ENCODE data around the gene KRT76.
"Not testable (repeated sequence)": the region's sequence is repeated elsewhere in the genome, so short reads cannot be mapped to it uniquely, and the experiment has no call there.

KRT76 gene

DNA sequence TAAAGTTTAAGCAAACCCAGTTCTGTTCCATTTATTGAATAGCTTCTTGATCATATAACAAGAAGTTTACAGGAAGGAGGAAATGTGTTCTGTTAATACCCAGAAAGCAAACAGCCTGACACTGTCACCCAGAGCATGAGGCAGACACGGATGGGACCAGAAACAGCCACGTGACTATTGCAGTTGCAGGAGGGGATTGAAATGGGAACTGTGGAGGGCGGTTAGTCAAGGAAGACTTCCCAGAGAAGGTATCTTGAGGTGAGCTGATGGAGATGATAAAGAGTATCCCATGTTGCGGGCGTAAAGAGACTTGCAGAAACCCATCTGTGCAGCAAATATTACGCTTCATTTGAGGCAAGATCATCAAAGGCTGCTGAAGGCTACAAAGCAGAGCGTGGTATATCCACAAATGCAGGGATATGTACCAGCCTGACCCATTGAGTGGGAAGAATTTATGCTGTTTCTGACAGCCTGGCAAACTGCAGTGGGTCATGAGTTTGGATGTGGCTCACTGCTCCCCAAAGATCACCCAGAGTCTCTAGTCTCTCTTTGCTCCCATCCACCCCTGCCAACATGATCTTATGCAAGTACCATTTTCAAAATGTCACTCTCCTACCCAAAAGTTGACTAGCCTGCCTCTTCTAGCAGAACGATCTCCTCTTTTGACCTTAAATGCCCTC lies 20.7 kb downstream of the KRT76 start:
- DNase-seq = no peak

DNA sequence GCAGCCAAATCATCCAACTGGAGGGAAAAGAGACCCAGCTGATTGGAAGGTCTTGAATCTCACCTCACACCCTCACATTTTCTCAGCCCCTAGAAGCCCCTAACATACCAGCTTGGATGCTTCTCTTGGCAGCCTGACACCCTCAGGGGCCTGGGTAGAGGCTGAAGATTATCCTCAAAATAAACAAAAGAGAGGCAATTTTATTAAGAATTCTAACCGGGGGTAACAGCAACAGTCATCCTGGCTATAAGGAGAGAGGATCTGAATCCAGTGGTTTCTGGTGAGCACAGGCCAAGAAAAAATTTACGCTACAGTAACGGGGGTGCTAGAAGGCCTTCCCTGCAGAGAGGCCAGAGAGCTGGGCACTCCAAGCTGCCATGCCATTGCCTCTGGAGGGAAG lies 21.6 kb downstream of the KRT76 start:
- no peak for DNase-seq

DNA sequence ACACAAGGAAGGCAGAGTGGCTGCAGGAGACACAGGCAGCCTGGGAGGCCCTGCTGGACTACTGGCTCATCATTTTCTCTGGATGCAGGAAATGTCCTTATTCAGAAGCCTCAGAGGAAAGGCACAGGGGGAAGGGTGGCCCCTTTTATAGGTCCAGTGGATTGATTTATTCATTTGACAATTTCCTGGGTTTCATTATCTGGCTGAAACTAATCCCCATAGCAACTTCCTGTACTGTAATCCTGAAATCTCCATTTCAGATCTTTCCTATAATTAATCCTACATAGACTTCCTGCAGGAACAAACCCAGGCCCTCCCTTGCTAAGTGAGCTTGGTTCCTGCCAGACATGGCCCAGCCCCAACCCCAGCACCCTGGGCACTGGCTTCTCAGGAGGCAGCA lies 23.0 kb downstream of the KRT76 start:
- DNase-seq = no peak

DNA sequence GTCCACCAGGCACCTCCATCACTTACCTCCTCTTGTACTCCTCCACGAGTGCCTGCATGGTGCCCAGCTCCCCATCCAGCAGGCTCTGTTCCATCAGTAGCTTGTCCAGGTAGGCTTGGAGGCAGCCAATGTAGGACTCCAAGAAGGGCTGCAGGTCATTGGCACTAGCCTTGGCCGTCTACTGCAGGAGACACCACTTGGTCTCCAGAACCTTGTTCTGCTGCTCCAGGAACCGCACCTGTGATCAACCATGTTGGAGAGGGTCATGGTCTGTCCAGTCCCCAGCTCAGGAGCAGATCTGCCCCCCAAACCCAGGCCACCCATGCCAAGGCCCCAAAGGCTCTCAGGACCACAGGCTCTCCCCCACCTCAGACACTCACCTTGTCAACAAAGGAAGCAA lies 23.9 kb downstream of the KRT76 start:
- no peak for DNase-seq

DNA sequence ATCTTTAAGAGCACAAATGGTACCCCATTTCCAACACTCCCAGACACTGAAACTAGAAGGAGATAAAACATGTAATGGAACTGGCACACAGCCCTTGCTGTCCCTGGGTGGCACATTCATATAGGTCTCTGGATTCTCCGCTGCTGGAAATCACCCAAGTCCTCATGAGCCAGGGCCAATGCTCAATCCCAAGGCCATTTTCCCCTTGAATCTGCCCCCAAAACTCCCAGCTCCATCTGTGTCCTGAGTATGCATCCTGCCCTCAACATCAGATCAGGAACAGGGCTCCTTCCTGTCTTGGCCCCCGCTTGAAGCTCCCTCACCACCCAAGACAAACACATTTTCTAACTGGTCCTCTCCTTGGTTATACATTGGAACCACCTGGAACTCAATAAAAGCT lies 24.6 kb downstream of the KRT76 start:
- no peak for DNase-seq

DNA sequence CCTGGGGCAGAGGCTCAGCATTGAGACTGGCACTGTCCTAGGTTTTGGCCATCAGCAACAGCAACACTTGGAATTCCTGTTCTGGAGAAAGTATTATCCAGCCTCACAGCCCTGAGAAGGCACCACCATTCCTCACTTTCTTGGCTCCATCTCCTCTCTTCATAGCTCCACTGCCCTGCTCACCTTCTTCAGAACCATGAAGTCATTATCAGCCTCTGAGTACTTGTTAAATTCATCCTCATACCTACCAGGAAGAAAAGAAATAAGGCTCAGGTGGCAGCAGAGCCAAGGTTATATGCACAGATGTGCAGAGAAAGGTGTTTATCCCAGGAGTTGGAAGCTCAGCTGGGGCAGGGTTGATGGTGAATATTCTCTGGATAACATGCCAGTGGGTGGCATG lies 25.4 kb downstream of the KRT76 start:
- DNase-seq = no peak

DNA sequence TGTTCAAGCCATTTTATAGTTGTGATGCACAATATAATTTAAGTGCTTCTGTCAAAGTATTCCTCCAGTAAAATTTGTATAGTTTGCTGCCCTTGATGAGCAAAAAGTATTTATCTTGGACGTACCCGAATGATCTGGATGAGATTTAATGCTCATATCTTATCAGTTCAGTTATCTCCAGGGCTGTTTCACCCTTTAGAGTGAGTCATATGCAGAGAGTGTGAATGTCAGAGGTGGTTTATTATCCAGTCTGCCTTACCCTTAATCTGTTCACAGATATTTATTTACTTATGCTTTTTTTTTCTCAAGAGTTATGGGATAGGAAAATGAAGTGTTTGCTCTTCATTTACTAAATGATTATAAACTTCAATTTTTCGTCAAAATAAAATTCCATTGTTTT lies 26.6 kb downstream of the KRT76 start:
- DNase-seq = not testable (repeated sequence)

DNA sequence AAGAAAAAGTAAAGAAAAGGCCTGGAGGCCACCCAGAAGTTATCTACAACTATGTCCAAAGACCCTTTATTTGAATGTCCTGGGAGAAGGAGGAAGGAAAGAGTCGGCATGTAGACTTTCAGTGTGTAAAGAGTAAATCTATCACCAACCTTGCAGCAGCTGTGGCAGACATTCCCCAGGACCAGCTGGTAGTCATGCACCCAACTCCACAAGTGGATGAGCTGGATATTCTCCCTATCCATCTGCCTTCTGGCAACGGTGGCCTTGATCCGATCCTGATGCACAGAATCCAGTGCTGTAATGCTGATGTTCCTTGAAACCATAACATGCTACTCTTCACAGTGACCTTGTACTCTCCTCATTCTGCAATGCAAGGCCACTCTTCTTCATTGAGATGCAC lies 27.3 kb downstream of the KRT76 start:
- DNase-seq = no peak

DNA sequence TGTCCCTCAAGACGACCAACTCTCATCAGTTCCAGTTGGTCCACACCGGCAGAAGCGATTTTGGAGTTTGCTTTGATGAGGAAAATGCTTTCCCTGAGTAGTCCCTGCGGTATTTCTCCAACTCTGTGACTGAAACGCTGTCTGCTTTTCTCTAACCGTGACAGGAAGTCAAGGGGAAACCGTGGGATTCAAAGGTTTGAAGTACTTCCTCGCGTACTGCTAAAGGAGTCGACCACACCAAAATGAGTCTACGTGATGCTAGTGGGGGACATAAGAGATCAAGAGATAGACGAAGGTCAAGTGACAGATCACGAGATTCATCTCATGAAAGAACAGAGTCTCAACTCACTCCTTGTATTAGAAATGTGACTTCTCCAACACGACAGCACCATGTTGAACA lies 28.6 kb downstream of the KRT76 start:
- no peak for DNase-seq

DNA sequence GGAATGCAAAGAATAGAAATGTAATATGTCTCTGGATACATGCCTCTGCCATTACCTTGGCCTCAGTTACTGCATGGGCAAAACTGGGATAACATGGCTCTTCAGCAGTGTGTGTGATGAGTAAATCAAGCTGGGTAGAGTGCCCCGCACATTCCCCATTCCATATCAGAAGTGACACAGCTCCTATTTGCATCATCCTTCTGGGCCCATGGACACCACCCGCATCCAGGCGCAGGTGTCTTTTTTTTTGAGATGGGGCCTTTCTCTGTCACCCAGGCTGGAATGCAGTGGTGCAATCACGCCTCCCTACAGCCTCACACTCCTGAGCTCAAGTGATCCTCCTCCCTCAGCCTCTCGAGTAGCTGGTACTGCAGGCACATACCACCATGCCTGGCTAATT lies 31.6 kb downstream of the KRT76 start:
- DNase-seq = no peak

DNA sequence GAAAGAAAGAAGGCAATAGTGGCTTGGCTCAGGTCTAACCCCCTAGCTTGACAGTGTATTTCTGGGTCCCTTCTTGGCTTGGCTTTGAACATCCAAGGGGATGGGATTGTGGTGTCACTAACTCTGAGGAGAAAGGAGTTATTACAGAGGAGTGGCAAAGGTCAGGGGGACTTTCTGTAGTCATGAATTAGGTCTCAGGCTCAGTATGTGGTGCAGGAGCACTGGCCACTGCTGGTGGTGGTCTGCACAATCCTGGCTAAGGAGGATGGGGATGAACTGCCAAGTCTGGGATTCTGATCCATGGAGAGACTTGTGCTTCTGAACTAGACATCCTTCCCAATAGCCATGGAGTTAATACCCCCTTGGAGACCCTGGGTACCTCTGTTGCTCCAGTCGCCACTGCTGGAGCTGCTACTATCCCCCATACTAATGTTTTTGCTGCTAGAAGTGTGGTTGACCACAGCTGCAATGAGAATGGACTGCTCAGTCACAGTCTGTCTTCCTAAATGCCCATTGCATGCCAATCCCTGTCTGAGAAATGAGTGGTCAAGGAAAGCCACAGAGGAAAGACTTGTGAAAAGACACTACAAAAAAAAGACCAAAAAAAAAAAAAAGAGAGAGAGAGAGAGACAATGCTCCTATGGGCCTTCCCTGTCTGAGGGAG lies 32.5 kb downstream of the KRT76 start:
- DNase-seq = no peak

DNA sequence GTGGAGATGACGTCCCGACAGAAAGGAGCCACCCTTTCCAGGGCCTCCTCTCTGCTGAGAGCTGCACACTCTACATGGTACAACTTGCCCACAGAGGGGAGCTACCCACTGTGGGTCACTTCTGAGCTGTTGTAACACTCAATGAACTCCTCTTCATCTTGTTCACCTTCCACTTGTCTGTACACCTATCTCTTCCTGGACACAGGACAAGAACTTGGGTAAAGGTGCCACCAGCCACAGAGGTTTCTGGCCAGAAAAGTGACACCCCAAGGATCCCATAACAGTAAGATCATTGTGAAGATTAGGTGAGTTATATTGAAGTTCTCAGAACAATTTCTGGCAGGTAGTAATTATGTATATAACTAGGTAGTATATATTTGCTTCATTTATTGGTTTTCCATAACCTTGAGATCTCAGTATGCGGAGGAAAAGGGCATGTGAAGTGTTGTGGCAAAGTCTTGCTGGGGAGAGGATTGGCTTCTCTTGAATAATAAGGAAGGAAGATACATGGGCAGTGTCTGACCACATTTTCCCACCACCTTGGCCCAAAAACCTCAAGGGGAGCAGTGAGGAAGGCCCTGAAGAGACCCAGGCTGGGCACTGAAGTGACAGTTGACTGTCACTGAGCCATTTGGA lies 34.2 kb downstream of the KRT76 start:
- no peak for DNase-seq

DNA sequence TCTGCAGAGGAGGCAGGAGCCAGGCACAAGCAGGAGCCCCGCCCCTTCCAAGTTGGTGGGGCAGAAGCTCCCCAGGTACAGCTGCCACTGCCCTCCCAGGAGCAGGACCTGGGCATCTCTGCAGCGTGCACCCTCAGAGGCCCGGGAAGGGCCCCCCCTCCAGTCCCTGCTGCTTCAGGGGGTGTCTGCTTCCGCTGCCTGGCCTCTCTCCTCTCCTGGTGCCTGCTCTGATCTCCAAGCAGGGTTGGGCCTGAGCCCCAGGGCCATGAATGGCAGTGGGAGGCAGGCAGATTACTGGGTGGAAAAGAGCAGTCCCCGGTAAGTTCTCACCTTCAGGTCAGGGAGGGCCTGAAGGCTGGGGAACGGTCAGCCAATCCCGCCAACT lies 35.0 kb downstream of the KRT76 start:
- DNase-seq = no peak

DNA sequence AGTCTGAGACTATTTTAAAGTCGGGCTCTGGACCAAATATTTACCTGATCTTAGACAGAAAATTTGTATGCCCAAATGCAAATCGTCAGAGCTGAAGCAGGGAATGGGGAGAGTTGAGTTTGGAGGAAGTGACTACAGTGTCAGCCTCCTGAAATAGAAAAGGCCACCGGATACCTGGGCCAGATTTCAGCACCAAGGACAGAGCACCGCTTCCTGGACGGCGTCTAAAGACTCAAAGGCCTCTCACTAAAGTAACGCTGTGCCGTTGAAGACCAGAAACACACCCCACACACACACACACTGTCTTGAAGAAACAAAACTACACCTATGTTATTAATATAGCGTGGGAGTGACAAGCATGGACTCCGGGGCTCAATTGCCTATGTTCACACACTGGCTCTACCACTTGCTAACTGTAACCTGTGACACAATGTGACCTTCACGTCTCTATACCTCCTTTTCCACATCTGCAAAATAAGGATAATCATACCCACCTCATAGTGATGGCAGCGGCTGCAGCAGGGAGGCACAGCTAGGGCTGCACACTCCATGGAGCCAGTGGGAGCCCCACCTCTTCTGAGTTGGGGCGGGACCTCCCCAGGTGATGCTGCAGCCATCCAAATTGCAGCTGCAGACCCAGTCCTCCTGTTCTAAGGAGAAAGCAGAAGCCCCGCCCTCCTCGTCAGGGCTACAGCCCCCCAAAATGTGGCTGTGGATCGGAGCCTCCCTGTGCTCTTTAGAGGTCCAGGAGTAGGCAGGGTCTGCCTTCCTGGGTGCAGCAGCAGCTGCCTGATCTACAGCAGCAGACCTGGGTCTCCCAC lies 35.6 kb downstream of the KRT76 start:
- no peak for DNase-seq

DNA sequence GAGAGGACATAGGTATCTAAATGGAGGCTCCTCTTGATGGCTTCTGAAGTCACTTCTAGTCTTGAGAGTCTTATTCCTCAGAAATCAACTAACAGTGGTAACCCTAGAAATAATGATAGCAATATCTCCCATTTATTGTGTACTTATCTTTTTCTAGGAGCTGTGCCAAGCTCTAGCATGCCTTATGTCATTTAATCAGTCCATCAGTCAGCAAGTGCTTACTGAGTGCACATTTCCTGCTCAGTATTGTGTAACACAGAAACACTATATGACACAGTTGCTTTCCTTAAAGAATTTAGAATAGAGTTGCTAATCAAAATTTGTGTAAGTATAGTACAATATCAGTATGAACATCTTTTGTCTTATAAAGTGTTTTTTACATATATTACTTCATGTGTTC lies 36.6 kb downstream of the KRT76 start:
- no peak for DNase-seq

DNA sequence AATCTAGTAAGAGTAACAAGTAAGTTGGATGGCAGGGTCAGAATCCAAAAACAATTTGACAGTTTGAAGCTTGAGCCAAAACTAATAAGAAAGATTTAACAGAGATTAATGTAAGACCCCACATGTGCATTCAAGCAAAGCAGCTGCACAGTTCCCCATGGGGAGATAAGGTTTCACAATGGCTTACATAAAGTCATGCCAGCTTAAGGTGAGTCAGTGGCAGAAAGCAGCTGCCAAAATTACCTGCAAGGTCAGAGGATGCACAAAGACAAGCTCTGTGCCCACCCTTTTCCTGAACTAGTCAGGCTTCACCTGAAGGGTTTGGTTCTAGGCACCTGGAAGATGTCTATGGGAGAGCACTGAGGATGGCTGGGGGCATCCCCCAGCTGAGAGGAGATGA lies 37.2 kb downstream of the KRT76 start:
- DNase-seq = no peak

DNA sequence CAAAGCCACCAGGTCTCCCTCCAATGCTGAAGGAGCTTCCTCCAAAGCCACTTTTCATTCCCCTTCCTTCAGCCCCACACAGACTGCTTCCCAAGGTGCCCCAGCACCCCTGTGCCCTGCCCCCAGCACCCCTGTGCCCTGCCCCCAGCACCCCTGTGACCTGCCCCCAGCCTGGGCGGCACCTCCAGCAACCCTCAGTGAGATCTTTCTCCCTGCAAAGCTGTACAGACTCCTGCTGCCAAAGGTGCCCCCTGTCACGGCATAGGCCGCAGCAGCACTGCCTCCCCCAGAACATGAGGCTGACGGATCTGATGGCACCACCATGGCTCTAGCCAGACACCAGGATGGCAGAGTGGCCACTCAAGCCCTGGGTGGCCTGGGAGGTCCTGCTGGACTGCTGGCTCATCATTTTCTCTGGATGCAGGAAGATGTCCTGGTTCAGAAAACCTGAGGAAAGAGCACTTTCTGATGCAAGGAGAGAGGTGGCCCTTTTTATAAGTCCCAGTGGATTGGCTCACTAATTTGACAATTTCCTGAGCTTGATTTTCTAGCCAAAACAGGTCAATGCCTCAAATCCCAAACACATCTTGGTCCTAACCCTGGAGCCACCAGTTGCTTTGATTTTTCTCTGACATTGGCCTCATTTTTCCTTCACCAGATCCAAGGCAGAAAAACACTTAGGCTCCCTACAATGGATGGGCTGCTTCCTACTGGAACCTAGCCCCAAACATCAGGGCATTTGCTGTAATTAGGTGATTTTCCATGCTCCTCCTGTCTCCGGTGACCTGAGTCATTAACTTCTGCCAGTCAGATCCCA lies 41.1 kb downstream of the KRT76 start:
- DNase-seq = no peak

DNA sequence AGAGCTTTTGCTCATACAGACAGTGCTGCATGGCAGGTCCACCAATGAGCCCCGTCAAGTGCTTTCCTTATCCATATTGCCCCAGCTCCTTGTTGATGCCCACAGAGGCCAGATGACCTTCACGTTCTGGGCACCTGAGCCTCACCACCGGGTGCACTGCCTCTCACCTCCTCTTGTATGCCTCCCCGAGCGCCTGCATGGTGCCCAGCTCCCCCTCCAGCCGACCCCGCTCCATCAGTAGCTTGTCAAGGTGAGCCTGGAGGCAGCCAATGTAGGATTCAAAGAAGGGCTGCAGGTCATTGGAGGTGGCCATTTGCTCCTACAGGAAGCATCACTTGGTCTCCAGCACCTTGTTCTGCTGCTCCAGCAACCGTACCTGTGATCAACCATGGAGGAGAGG lies 42.0 kb downstream of the KRT76 start:
- DNase-seq = no peak

DNA sequence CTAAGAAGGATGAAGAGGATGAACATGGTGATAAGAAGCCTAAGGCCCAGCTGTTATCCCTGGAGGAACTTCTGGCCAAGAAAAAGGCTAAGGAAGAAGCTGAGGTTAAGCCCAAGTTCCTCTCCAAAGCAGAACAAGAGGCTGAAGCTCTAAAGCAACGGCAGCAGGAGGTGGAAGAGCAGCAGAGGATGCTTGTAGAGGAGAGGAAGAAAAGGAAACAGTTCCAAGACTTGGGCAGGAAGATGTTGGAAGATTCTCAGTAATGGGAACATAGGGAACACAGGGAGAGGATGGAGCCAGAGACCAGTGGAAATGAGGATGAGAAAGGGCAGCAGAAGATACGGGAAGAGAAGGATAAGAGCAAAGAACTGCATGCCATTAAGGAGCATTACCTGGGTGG lies 46.4 kb downstream of the KRT76 start:
- no peak for DNase-seq

DNA sequence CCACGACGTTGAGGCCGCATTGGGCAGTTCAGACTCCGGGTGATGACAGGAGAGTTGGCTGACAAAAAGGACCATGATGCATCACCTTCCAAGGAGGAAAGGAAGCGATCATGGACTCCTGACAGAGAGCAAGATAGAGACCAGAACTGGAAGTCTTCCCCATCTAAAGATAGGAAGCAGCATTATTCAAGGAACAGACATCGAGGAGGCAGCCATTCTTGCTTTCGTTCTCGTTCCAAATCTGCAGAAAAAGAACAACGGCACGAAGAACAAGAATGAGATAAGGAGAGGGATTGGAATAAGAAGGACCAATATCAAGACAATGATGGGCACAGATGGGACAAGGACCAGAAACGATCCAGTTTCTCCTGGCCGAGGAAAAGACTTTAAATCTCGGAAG lies 46.8 kb downstream of the KRT76 start:
- DNase-seq = no peak

DNA sequence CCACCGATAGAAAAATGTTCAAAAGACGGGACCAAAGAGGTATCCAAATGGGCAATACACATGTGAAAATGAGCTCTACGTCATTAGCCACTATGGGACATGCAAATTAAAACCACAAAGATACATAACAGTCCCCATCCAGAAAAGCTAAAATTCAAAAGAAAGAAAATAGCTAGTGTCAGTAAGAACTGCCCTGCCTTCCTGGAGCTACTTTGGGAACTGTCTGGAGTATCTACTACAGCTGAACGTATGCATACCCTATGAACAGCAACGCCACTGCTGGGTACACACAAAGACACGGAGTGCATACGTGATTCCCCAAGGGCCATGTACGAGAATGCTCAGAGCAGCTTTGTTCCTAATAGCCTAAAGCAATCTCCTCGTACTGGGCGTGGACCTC lies 48.0 kb downstream of the KRT76 start:
- no peak for DNase-seq

DNA sequence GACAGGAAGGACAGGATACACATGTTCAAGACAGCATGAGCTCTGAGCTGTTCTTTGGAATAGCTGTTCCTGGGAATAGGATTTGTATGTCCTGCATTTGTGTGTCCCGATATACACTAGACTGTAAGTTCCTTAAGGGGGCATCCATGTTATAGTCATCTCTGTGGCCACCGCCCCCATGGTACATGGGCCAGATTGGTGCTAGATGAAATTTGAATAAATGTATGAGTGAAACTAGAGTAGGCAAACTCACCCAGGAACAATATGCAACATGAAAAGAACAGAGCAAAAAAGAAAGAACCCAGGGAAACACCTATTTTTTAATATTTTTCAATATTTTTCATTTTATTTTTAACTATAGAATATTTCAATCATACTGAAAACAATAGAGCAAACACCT lies 48.8 kb downstream of the KRT76 start:
- no peak for DNase-seq

DNA sequence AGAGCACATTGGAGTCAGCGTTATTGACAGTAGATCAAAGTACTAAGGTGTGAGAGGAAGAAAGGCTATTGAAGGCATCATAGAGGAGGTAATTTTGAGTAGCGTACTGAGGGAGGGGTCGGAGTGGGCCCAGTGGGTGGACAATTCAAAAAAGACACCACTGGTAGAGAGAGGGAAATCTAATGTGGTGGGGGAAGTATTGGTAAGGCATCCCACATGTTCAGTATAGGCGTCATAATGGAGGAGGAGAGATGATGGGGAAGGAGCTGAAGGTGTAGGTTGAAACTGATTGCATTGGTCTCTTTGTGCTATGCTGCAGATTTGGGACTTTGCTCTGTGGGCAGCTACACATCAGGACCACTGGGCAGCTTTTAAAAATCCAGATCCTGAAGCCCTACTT lies 50.1 kb downstream of the KRT76 start:
- DNase-seq = no peak

Data from amniotic stem cell (primary cell).